DND-41 (cell line): ENCODE data around the gene C14orf119.

Experiments used
- CTCF ChIP-seq: IDR thresholded peaks from 2 replicates; pipeline ENCODE4 v1.5.1; 2012; ENCODE audit warnings: borderline replicate concordance, low read length, moderate library complexity, mild to moderate bottlenecking; ENCODE audit not compliant: poor library complexity, severe bottlenecking; ENCODE audit errors: extremely low read depth
- EZH2 ChIP-seq: IDR thresholded peaks from 3 replicates; pipeline ENCODE4 v1.6.1; 2012; ENCODE audit warnings: borderline replicate concordance, low read depth, mild to moderate bottlenecking, moderate library complexity, low read length, inconsistent platforms; ENCODE audit not compliant: severe bottlenecking

- no peak for TF ChIP-seq CTCF
- TF ChIP-seq EZH2, result no peak
Observed at GRCh38 chr14:23101986-23102625, 6.8 kb downstream of the C14orf119 start.
